Right lobe of liver (tissue), 4 donors: Measurements from ENCODE around the gene C2CD2L.

Experiments
- POLR2A ChIP-seq: fragments of 450-650 bp; IDR thresholded peaks from one replicate; pipeline ENCODE4 v1.6.1; 2017; ENCODE audit warnings: antibody characterized with exemption, mild to moderate bottlenecking
- TF ChIP-seq, protein P1 (sequence below), 4 donors: fragments of 200-600 bp in 3 of 4; fragments of 450-650 bp in 1 of 4; IDR thresholded peaks; one replicate each; pipeline versions ENCODE4 v1.5.1 to v1.8.0; 2016 to 2022; ENCODE audit warnings: antibody characterized with exemption in 4 of 4, mild to moderate bottlenecking in 2 of 4
- donor health status: DM: no; HTN: no; CAD: no.
- donor health status: DM: no; HTN: no; CAD: no.
- donor health status: DM: no; HTN: yes; CAD: no.

DNA sequence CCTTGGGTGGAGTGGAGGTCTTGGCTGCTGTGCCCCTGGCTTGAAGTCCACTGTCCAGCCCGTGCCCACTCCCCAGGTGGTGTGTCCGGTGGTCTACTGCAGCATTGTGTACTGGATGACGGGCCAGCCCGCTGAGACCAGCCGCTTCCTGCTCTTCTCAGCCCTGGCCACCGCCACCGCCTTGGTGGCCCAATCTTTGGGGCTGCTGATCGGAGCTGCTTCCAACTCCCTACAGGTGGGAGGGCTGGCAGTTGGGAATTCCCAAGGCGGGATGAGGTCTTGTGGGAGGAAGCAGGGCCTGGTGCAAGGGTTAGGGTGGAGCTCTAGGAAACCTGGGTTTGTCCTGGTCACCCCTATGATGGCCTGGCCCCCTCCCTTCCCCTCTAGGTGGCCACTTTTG lies 53.0 kb downstream of the C2CD2L start:
- TF ChIP-seq, protein P1, sequence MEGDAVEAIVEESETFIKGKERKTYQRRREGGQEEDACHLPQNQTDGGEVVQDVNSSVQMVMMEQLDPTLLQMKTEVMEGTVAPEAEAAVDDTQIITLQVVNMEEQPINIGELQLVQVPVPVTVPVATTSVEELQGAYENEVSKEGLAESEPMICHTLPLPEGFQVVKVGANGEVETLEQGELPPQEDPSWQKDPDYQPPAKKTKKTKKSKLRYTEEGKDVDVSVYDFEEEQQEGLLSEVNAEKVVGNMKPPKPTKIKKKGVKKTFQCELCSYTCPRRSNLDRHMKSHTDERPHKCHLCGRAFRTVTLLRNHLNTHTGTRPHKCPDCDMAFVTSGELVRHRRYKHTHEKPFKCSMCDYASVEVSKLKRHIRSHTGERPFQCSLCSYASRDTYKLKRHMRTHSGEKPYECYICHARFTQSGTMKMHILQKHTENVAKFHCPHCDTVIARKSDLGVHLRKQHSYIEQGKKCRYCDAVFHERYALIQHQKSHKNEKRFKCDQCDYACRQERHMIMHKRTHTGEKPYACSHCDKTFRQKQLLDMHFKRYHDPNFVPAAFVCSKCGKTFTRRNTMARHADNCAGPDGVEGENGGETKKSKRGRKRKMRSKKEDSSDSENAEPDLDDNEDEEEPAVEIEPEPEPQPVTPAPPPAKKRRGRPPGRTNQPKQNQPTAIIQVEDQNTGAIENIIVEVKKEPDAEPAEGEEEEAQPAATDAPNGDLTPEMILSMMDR (IDR thresholded peaks at IDR 0.05) = no peak
- no peak for TF ChIP-seq POLR2A
